ENCODE results near the gene MMP24OS. TPM values are rescaled to one million over a fixed set of nuclear protein-coding genes. Genes with fewer than 3 reads are reported as not detected.

MMP24OS gene
- total and polyA plus RNA-seq, 2 donors = 13.4 to 38.0 TPM

DNA sequence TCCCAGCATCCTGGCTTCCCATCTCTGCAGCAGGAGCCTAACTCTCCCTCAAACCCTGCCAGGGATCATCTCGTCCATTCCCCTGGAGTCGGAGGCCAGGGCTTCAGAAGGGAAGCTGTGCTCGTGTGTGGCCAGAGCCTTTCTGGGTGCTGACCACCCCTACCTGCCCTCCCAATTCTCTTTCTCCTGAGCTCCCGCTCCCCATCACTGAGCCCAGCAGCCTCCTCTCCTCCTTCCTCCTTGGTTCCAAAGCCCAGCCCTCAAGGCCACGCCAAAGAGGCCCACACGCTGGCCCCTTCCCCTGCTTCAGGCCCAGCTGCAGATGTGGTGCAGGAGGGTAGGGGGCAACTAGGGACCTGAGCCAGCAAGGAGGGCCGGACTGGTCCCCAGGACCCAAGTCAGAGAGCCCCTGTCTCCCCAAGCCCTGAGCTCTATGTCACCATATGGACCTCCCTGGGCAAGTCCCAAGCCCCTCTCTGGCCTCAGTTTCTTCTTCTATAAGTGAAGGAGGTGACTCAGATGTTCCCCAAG lies 13.0 kb upstream of the MMP24OS start:
- no peak overlapping the region for H3K27ac ChIP-seq (ENCODE audit: low read depth)
- no peak for DNase-seq (ENCODE audit: extremely low spot score)
- no peak overlapping the region for H3K4me3 ChIP-seq (ENCODE audit: low read depth, low read length)
- WGBS = 74% methylated on average over 7 of the region's 7 CpGs
- H3K4me1 ChIP-seq (ENCODE audit: insufficient read depth) = no peaks in the 10 kb centered on the region
- H3K36me3 ChIP-seq (ENCODE audit: insufficient read depth) = no peaks in the 10 kb centered on the region

DNA sequence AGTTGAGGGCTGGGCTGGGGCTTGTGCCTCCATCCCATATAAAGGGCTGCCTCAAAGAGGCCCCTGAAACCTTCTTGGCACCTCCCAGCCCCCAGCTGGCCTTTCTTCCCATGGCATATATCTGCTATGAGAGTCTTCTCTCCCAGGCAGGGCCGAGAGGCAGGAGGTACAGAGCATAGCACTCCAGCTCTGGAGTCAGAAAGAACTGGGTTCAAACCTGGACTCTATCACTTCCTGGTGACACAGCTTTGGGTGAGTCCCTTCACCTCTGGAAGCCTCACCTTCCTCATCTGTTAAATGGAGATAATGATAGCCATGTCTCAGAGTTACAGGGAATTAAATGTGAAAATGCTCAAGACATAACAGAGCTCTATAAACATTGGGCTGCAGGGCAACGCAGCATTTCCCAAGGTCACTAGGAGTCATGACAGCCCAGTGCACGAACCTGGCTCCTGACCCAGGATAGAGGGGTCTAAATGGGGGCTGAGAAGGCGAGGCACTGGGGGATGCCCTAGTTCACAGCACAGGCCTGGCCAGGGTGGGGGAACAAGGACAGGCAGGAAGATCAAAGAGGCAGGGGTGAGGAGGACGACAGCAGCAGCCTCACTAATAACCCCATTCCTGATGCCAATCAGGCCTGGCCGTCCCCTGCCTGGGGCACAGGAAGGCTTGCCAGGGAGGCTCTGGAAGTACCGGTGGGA lies 12.4 kb upstream of the MMP24OS start:
- H3K4me3 ChIP-seq (ENCODE audit: low read depth, low read length) = no peak overlapping the region
- H3K4me1 ChIP-seq (ENCODE audit: insufficient read depth) = no peaks in the 10 kb centered on the region
- no peaks in the 10 kb centered on the region for H3K36me3 ChIP-seq (ENCODE audit: insufficient read depth)
- DNase-seq (ENCODE audit: extremely low spot score) = no peak
- 62% methylated on average over 7 of the region's 7 CpGs for WGBS
- H3K27ac ChIP-seq (ENCODE audit: low read depth) = no peak overlapping the region

DNA sequence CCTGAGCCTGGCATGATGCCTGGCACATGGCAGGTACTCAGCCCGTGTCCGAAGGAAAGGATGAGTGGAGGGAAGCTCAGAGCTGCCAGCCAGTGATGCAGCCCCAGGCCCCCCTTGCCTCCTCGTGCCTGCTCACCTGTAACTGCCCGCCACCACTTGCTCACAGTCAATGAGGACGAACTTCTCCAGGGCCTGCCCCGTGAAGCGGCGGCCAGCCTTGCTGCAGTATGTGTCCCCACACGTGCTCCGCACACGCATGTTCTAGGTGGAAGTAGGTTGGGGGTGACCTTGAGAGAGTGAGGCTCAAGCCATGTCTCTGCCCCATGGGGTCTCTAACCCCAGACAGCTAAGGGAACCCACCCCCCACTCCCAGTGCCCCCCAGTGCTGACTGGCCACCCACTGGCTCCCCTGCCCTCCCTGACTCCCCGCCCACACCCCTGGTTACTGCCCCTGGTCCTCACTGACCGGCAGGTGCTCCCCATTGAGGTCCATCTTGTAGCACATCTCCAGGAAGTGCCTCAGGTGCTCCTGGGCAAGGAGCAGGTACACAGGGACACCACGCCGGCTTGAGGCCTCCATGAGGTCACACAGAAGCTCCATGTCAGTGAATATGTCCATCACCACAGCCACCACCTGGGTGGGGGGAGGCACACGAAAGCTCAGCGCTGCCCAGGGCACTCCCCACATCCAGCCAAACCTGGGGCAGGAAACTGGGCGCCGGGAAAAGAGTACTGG lies 10.6 kb upstream of the MMP24OS start:
- 84% methylated on average over 19 of the region's 19 CpGs for WGBS
- no peak overlapping the region for H3K4me3 ChIP-seq (ENCODE audit: low read depth, low read length)
- no peaks in the 10 kb centered on the region for H3K36me3 ChIP-seq (ENCODE audit: insufficient read depth)
- no peaks in the 10 kb centered on the region for H3K4me1 ChIP-seq (ENCODE audit: insufficient read depth)
- DNase-seq (ENCODE audit: extremely low spot score) = no peak
- no peak overlapping the region for H3K27ac ChIP-seq (ENCODE audit: low read depth)

DNA sequence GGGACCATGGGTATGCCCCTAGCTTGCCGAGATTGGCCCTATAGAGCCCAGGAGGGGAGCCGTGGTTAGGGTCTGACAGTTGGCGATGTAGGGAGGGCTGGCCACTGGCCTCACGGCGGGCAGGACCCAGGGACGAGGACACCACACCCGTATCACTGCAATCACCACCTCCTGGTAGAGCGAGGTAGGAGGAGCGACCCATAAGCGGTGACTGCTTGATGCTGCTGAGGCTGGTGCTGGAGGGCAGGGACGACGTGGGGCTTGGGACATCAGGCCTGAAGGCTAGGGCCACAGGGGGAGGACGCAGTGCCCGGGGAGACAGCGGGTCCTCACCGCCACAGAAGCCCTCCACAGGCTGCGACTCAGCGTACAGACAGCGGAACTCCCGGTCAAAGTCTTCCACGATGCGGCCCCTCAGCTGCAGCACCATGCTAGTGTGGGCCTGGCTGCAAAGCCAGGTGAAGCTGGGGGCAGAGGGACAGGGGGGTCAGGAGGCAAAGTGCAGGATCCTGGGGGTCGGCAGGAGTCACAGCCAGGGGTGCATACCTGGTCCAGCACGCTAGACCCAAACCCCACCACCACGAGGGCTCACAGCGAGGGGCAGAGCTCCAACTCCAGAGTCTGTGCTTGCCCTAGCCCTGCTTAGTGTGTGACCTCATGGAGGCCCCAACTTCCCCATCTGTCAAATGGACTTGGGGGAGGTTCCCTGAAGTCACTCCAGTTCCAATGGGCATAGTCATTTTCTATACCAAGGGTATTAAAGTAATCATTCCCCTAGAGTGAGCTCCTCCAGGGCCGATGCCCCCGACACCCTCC lies 9.8 kb upstream of the MMP24OS start:
- no peak for DNase-seq (ENCODE audit: extremely low spot score)
- WGBS = 82% methylated on average over 28 of the region's 28 CpGs
- H3K27ac ChIP-seq (ENCODE audit: low read depth) = no peak overlapping the region
- H3K4me1 ChIP-seq (ENCODE audit: insufficient read depth) = no peaks in the 10 kb centered on the region
- no peak overlapping the region for H3K4me3 ChIP-seq (ENCODE audit: low read depth, low read length)
- no peaks in the 10 kb centered on the region for H3K36me3 ChIP-seq (ENCODE audit: insufficient read depth)

DNA sequence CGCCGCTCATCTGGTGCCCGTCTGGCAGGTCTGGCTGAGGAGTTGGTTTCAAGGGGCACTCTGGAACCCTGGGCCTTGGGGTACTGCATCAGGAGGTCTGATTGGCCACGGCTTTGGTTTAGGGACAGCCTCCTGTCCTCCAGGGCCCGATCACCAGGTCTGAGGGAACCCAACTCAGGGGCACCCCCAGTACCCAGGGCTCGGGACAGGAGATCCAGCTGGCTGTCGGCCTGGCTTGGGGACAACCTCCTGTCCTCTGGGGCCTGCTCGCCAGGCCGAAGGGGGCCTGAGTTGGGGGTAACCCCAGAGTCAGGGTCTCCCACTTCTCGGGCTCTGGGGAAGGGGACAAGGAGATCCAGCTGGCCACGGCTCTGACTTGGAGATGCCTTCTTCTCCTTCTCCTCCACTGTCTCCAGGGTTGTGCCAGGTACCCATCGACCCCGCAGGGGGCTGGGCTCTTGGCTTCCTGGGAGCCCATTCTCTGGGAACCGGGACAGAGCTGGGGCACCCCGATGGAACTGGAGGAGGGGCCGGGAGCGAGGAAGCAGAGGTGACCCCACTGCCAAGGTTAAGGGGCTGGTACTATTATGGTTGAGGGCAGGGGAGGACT lies 9.1 kb upstream of the MMP24OS start:
- Histone ChIP-seq H3K4me3 (ENCODE audit: low read depth, low read length) (no peak overlapping the region), H3K27ac (ENCODE audit: low read depth) (no peak overlapping the region), H3K4me1 (ENCODE audit: insufficient read depth) (no peaks in the 10 kb centered on the region), H3K36me3 (ENCODE audit: insufficient read depth) (no peaks in the 10 kb centered on the region)
- 82% methylated on average over 17 of the region's 17 CpGs for WGBS
- DNase-seq (ENCODE audit: extremely low spot score) = no peak

DNA sequence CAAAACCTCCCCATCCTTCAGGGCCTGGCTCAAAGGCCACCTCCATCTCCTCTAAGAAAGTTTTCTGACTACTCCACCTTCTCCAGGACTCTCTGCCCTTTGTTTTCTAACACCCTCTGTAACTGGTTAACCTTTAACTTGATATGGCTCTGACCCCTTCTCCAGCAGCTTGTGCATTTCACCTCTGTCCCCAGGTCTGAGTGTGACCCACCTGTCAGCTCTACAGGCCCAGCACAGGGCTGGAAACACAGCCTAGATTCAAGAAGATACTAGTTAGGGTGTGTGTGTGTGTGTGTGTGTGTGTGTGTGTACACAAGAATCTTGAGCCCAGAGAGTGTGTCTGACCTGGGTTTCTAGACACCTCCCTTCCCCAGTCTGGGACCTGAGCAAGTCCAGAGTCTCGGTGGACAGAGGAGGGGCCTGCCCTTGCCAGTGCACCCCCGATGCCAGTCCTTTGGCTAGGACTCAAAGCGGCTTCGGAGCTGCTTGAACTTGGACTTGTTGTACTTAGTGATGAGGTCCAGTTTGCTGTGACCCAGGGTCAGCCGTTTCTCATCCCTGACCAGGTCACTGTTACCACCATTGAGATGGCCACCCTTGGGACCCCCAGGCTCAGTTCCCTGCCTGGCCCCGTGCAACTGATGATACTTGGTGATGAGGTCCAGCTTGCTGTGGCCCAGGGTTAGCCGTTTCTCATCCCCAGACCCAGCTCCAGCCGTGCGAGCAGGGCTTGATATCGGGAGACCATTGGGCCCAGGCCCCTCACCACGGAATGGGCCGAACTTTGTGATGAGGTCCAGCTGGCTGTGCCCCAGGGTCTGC lies 8.4 kb upstream of the MMP24OS start:
- Histone ChIP-seq H3K36me3 (ENCODE audit: insufficient read depth) (no peaks in the 10 kb centered on the region), H3K4me1 (ENCODE audit: insufficient read depth) (no peaks in the 10 kb centered on the region), H3K27ac (ENCODE audit: low read depth) (no peak overlapping the region), H3K4me3 (ENCODE audit: low read depth, low read length) (no peak overlapping the region)
- WGBS = 90% methylated on average over 12 of the region's 12 CpGs
- no peak for DNase-seq (ENCODE audit: extremely low spot score)

DNA sequence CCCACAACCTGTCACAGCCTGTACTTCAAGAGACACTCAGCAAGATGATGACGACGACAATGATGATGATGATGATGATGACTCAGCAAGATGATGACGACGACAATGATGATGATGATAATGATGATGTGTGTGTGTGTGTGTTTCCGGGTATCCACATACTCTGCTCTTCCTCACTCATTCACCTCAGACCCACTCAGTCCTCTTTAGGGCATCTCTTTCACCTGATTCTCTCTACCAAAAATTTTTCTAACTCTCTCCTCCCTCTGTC lies 7.8 kb upstream of the MMP24OS start:
- DNase-seq (ENCODE audit: extremely low spot score) = no peak
- H3K4me1 ChIP-seq (ENCODE audit: insufficient read depth) = no peaks in the 10 kb centered on the region
- H3K27ac ChIP-seq (ENCODE audit: low read depth) = no peak overlapping the region
- no peaks in the 10 kb centered on the region for H3K36me3 ChIP-seq (ENCODE audit: insufficient read depth)
- 70% methylated on average over 5 of the region's 5 CpGs for WGBS
- H3K4me3 ChIP-seq (ENCODE audit: low read depth, low read length) = no peak overlapping the region

DNA sequence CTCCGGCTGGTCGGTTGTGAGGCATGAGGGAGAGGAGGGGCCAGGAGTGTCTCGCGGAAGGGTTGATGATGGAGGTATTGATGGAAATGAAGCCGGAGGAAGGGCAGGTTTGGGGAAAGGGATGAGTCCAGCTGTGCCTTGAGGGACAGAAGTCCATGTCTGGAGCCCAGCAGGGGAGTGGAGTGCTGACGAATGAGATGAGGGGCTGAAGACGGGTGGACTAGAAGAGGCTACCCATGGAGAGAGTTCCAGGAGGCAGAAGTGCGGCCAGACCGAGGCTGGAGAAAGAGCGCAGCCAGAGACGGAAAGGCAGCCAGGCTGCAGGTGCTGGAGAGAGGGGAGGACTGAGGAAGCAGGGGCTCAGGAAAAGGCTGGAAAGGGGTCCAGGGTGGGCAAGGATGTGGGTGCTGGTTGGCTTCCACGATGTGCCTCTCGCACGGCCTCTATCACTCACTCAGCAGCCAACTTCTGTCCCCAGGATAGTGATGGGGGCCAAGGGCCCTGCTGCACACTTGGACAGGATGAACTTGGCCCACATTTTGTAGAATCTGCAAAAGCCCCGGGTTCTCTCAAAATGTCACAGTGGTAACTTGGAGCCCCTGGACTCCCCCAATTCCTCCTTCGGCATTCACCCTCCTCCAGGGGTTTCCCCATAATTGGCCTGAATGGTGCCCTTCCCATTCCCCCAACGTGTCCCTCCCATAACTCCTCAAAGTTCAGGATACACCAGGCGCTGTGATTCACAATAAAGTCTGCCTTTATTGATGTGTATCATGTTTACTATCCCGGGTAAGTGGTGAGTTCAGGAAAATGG lies 7.3 kb upstream of the MMP24OS start:
- Histone ChIP-seq H3K27ac (ENCODE audit: low read depth) (peak overlapping the region; percentile 73), H3K36me3 (ENCODE audit: insufficient read depth) (no peaks in the 10 kb centered on the region), H3K4me3 (ENCODE audit: low read depth, low read length) (peak overlapping the region; percentile 79), H3K4me1 (ENCODE audit: insufficient read depth) (no peaks in the 10 kb centered on the region)
- 45% methylated on average over 19 of the region's 19 CpGs for WGBS
- DNase-seq (ENCODE audit: extremely low spot score) = no peak

DNA sequence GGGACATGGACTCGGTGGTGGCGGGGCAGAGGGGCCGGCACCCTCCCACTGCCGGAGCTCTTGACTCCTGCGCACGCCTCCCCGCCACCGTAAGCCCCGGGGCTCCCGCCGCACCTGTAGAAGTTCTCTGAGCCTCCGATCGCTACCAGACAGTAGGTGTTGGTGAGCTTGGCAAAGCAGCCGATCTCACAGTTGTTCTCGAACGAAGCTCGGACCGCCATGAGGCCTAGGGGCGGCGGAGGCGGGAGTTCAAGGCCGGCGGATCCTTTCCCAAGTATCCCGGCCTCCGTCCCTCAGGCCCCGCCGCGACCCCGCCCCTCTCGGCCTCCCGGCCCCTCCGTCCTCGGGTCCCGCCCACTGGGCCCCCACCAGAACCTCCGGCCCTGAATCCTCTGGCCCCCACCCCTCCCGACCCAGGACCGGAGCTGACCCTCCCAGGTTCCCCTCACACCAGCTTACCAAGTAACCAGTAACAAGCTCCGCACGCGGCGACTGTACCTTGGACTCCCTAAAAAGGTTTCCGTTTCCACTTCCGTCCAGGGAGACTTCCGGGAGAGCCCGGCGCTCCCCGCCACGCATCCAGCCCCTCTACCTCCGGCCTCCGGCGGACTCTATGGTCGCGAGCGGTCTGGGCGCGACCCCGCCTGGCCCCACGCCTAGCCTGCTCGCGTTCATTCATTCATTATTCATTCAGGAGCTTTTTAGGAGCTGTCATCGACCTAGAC lies 6.5 kb upstream of the MMP24OS start, which contains the start of gene EIF6:
Gene EIF6, minus strand, starts transcription at position 506 of the 725 bp plus-strand sequence. Its CDS starts 285 bp downstream, at position 221.
- Histone ChIP-seq H3K4me1 (ENCODE audit: insufficient read depth) (no peaks in the 10 kb centered on the region), H3K36me3 (ENCODE audit: insufficient read depth) (no peaks in the 10 kb centered on the region), H3K4me3 (ENCODE audit: low read depth, low read length) (peak within 1 kb of the TSS; percentile 79), H3K27ac (ENCODE audit: low read depth) (peak within 1 kb of the TSS; percentile 73)
- under 1% methylated on average over 61 of the region's 61 CpGs for WGBS
- DNase-seq (ENCODE audit: extremely low spot score) = no peak

DNA sequence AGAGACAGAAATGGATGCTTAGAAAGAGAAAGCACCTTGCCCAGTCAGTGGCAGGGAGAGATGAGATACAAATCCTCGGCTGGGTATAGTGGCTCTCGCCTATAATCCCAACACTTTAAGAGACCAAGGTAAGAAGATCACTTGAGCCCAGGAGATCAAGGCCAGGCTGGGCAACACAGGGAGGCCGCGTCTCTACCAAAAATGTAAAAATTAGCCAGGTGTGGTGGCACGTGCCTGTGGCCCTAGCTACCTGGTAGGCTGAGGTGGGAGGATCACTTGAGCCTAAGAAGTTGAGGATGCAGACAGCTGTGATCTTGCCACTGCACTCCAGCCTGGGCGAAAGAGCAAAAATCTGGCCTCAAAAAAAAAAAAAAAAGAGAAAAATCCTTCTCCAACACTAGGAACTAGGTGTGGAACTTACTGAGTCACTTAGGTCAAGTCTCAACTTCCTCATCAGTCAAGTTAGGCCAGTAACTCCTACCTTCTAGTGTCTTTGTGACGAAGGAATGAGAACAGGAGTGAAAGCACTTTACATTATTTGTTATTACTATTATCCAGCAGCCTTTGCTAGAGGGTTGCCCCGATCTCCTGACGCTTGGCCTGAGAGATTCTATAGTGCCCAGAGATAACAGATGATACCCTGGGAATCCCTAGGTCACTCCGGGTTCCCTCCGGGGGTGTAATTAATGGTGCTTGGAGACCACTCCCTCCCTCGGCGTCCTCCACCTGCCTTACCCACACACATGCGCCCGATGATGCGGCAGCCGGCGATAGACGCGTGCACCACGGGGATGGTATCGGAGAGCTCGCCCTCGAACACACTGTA lies 5.7 kb upstream of the MMP24OS start:
- peak overlapping the region; percentile 79 for H3K4me3 ChIP-seq (ENCODE audit: low read depth, low read length)
- no peak for DNase-seq (ENCODE audit: extremely low spot score)
- peak overlapping the region; percentile 73 for H3K27ac ChIP-seq (ENCODE audit: low read depth)
- no peaks in the 10 kb centered on the region for H3K4me1 ChIP-seq (ENCODE audit: insufficient read depth)
- WGBS = 22% methylated on average over 24 of the region's 24 CpGs
- no peaks in the 10 kb centered on the region for H3K36me3 ChIP-seq (ENCODE audit: insufficient read depth)

DNA sequence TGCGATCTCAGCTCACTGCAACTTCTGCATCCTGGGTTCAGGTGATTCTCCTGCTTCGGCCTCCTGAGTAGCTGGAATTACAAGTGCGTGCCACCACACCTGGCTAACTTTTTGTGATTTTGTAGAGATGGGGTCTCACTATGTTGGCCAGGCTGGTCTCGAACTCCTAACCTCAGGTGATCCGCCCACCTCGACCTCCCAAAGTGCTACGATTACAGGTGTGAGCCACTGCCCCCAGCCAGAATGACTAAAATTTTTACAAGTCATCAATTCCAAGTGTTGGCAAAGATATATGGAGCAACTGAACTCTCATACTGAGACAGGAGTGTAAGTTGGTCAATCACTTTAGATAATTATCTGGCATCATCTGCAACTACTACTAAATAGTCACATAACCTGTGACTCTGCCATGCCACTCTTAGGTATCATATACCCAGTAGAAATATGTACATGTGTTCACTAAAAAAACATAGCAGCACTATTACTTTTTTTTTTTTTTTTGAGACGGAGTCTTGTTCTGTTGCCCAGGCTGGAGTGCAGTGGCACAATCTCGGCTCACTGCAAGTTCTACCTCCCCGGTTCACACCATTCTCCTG lies 3.7 kb upstream of the MMP24OS start:
- Histone ChIP-seq H3K4me1 (ENCODE audit: insufficient read depth) (no peaks in the 10 kb centered on the region), H3K27ac (ENCODE audit: low read depth) (no peak overlapping the region), H3K4me3 (ENCODE audit: low read depth, low read length) (no peak overlapping the region), H3K36me3 (ENCODE audit: insufficient read depth) (no peaks in the 10 kb centered on the region)
- WGBS = 96% methylated on average over 10 of the region's 10 CpGs
- DNase-seq (ENCODE audit: extremely low spot score) = no peak

All from urinary bladder (tissue), 4 donors.